M059J (cell line): Measurements from ENCODE around the gene CCL11. TPM values are rescaled to one million over a fixed set of nuclear protein-coding genes. Genes with fewer than 3 reads are reported as not detected.

Source experiments
- DNase-seq: peaks from one replicate; pipeline ENCODE4 v3.0.0-alpha.2; 2012; ENCODE audit warnings: low read depth
- total RNA-seq: library from RNA; depleted of rRNA; stranded (reverse); fragments of >200 nt; shearing (Covaris generic); gene quantifications from 2 replicates; pipeline ENCODE4 v1.2.3, GENCODE V29; 2014

CCL11 gene
- total RNA-seq, 1 experiment from 2014 or later, result not detected

- no peak for DNase-seq
Observed at GRCh38 chr17:34257299-34257985, 28.1 kb upstream of the CCL11 start.

- no peak for DNase-seq
Observed at GRCh38 chr17:34257986-34258326, 27.6 kb upstream of the CCL11 start.

GRCh38 chr17:34259146-34259545 is 26.4 kb upstream of the CCL11 start:
- DNase-seq, result peak; percentile 59

GRCh38 chr17:34260861-34261260 is 24.7 kb upstream of the CCL11 start:
- DNase-seq, result no peak

- DNase-seq, result no peak
Observed at GRCh38 chr17:34261568-34262337, 23.8 kb upstream of the CCL11 start.

GRCh38 chr17:34265711-34266110 is 19.8 kb upstream of the CCL11 start:
- DNase-seq, result no peak

GRCh38 chr17:34269969-34270368 is 15.6 kb upstream of the CCL11 start, which contains the start of gene CCL7:
TSS of gene CCL7 (plus strand) at chr17:34270221. CDS start at chr17:34270291, 70 bp downstream.
- DNase-seq, result peak; percentile 44

- DNase-seq, result peak; percentile 85
Observed at GRCh38 chr17:34275881-34276280, 9.7 kb upstream of the CCL11 start.

GRCh38 chr17:34276826-34277225 is 8.7 kb upstream of the CCL11 start:
- no peak for DNase-seq

GRCh38 chr17:34283571-34283970 is 2.0 kb upstream of the CCL11 start:
- DNase-seq, result no peak

- DNase-seq, result no peak
Observed at GRCh38 chr17:34287875-34288274, 2.3 kb downstream of the CCL11 start.

- DNase-seq, result no peak
Observed at GRCh38 chr17:34290586-34290985, 5.0 kb downstream of the CCL11 start.

GRCh38 chr17:34291721-34292348 is 6.3 kb downstream of the CCL11 start:
- peak; percentile 56 for DNase-seq

- peak; percentile 38 for DNase-seq
Observed at GRCh38 chr17:34299027-34299426, 13.5 kb downstream of the CCL11 start.

- peak; percentile 55 for DNase-seq
Observed at GRCh38 chr17:34299956-34300577, 14.5 kb downstream of the CCL11 start.

- peak; percentile 86 for DNase-seq
Observed at GRCh38 chr17:34300652-34301370, 15.3 kb downstream of the CCL11 start.

GRCh38 chr17:34301986-34302385 is 16.4 kb downstream of the CCL11 start:
- DNase-seq, result no peak

GRCh38 chr17:34302636-34303035 is 17.1 kb downstream of the CCL11 start:
- DNase-seq, result no peak

- DNase-seq, result no peak
Observed at GRCh38 chr17:34303606-34304005, 18.1 kb downstream of the CCL11 start.

- no peak for DNase-seq
Observed at GRCh38 chr17:34305061-34305460, 19.5 kb downstream of the CCL11 start.

GRCh38 chr17:34305606-34306005 is 20.1 kb downstream of the CCL11 start:
- DNase-seq, result no peak

GRCh38 chr17:34306466-34306865 is 20.9 kb downstream of the CCL11 start:
- DNase-seq, result peak; percentile 75
